GM12878 (cell line): ENCODE data around the gene TYSND1. TPM values are rescaled to one million over a fixed set of nuclear protein-coding genes. Genes with fewer than 3 reads are reported as not detected.

Experiments used
- ATAC-seq: fragments of 200-7000 bp; cut with Tn5 transposase; 3 replicates; pipeline ENCODE4 v1.9.1; 2020; ENCODE audit warnings: mild to moderate bottlenecking, moderate library complexity
- BruUV-seq: library from RNA; stranded (reverse); fragments of 400-500 nt; replicated peaks from 2 replicates; lab custom pipeline; 2021; lab: Mats Ljungman, UMichigan
- CTCF ChIA-PET: fragments of 300-600 bp; sonication (Branson Sonifier 250); formaldehyde crosslinking; extraction: SDS; loops from one replicate; lab custom pipeline; 2021; ENCODE audit warnings: inconsistent platforms; lab: Yijun Ruan, JAX
- POLR2A ChIA-PET: fragments of 350-600 bp; formaldehyde crosslinking; extraction: SDS; loops from one replicate; lab custom pipeline; 2021; ENCODE audit warnings: inconsistent platforms; lab: Charles Lee
- RAD21 ChIA-PET: fragments of 300-600 bp; sonication (Branson Sonifier 250); formaldehyde crosslinking; loops from one replicate; lab custom pipeline; 2023; ENCODE audit warnings: antibody characterized with exemption; ENCODE audit not compliant: unreplicated experiment; lab: Charles Lee
- SMC1A ChIA-PET: fragments of 300-600 bp; sonication (Branson Sonifier 250); formaldehyde crosslinking; loops from one replicate; lab custom pipeline; 2023; ENCODE audit not compliant: unreplicated experiment, uncharacterized antibody; lab: Charles Lee
- DNase-seq: peaks from one replicate; pipeline ENCODE4 v3.0.0-alpha.2; 2011; ENCODE audit warnings: low read depth, low spot score
- FAIRE-seq: peaks from 3 replicates; lab custom pipeline; 2011; peaks lifted over from hg19 to GRCh38; lab: Jason Lieb, UNC
- H2AFZ ChIP-seq: 2 replicates; pipeline ENCODE4 v1.6.0; 2011; ENCODE audit warnings: low read depth, low read length, control low read depth; ENCODE audit not compliant: control insufficient read depth
- H3K27ac ChIP-seq: 2 replicates; pipeline ENCODE4 v1.5.1; 2011; ENCODE audit warnings: control low read depth; ENCODE audit not compliant: control insufficient read depth, insufficient read depth
- H3K27me3 ChIP-seq, 2 experiments: replicated peaks in 1 of 2; 2 replicates each; pipeline versions ENCODE4 v1.6.0 to v1.6.1; 2011; ENCODE audit warnings: low read length in 1 of 2; ENCODE audit not compliant: control insufficient read depth in 2 of 2, insufficient read depth in 2 of 2
- H3K36me3 ChIP-seq, 2 experiments: 2 replicates each; pipeline ENCODE4 v1.5.1; 2011; ENCODE audit warnings: low read length in 1 of 2; ENCODE audit not compliant: control insufficient read depth in 2 of 2, insufficient read depth in 2 of 2
- H3K4me1 ChIP-seq: 2 replicates; pipeline ENCODE4 v1.6.1; 2011; ENCODE audit warnings: mild to moderate bottlenecking, low read length, moderate library complexity, mixed read lengths; ENCODE audit not compliant: control insufficient read depth, insufficient read depth
- H3K4me2 ChIP-seq: 2 replicates; pipeline ENCODE4 v1.6.0; 2011; ENCODE audit warnings: control low read depth; ENCODE audit not compliant: control insufficient read depth, insufficient read depth
- H3K4me3 ChIP-seq: fragments of 200-600 bp; sonication (generic); 2 replicates; pipeline ENCODE4 v1.5.1; 2016
- H3K79me2 ChIP-seq: 2 replicates; pipeline ENCODE4 v1.6.0; 2011; ENCODE audit warnings: low read length; ENCODE audit not compliant: control insufficient read depth, insufficient read depth
- H3K9ac ChIP-seq: 2 replicates; pipeline ENCODE4 v1.8.0; 2011; ENCODE audit warnings: low read length, control low read depth, mixed read lengths; ENCODE audit not compliant: control insufficient read depth, insufficient read depth
- H3K9me3 ChIP-seq: replicated peaks from 3 replicates; pipeline ENCODE4 v1.5.1; 2011; ENCODE audit warnings: mild to moderate bottlenecking, low read length; ENCODE audit not compliant: control insufficient read depth, insufficient read depth
- H4K20me1 ChIP-seq: 2 replicates; pipeline ENCODE4 v1.6.0; 2011; ENCODE audit not compliant: control insufficient read depth, insufficient read depth
- BCL11A ChIP-seq: IDR thresholded peaks from 2 replicates; pipeline ENCODE4 v1.6.1; 2011; ENCODE audit warnings: low read depth, low read length
- CHD1 ChIP-seq: IDR thresholded peaks from 2 replicates; pipeline ENCODE4 v1.6.1; 2012; ENCODE audit warnings: low read depth, low read length, improper control_type of control experiment
- CREM ChIP-seq: IDR thresholded peaks from 2 replicates; pipeline ENCODE4 v1.6.1; 2014; ENCODE audit warnings: antibody characterized with exemption, low read depth
- HCFC1 ChIP-seq: fragments of 150-350 bp; IDR thresholded peaks from 2 replicates; pipeline ENCODE4 v1.6.1; 2014; ENCODE audit warnings: low read length
- NFIC ChIP-seq: IDR thresholded peaks from 2 replicates; pipeline ENCODE4 v1.6.1; 2012; ENCODE audit warnings: low read depth, mild to moderate bottlenecking, inconsistent platforms, low read length, moderate library complexity
- POLR2AphosphoS2 ChIP-seq: IDR thresholded peaks from 2 replicates; pipeline ENCODE4 v1.6.1; 2011; ENCODE audit warnings: low read depth, mild to moderate bottlenecking, low read length, improper control_type of control experiment, moderate library complexity
- SIN3A ChIP-seq: IDR thresholded peaks from 2 replicates; pipeline ENCODE4 v1.6.1; 2012; ENCODE audit warnings: low read depth, low read length, improper control_type of control experiment
- SUPT20H ChIP-seq: IDR thresholded peaks from 2 replicates; pipeline ENCODE4 v1.6.1; 2011; ENCODE audit warnings: low read depth, mild to moderate bottlenecking, low read length, moderate library complexity, borderline replicate concordance; ENCODE audit not compliant: control insufficient read depth
- TCF7 ChIP-seq: IDR thresholded peaks from 2 replicates; pipeline ENCODE4 v1.6.1; 2014; ENCODE audit warnings: antibody characterized with exemption, borderline replicate concordance
- WGBS: methylation state at CpG from one replicate; pipeline ENCODE4 v1.1.6; 2016; ENCODE audit warnings: low lambda C conversion rate; ENCODE audit not compliant: insufficient replicate concordance, insufficient coverage; ENCODE audit errors: missing lambda C conversion rate; 5-methylcytosine and 5-hydroxymethylcytosine counted together
- in situ Hi-C: fragments of 300-500 bp; cut with MboI; formaldehyde crosslinking; loops from 9 replicates; pipeline ENCODE4 v1.14.3; 2018; ENCODE audit warnings: mixed read lengths
- intact Hi-C: fragments of 100-400 bp; cut with micrococcal nuclease; formaldehyde crosslinking; loops from one replicate; pipeline ENCODE4 v1.14.2; 2022; ENCODE audit not compliant: unreplicated experiment
- polyA plus RNA-seq, 11 experiments: library from polyadenylated mRNA; depleted of rRNA in 4 of 11; unstranded in 6 of 11; stranded (reverse) in 5 of 11; fragments of >200 nt; fragmentation: Nextera tagmentation in 4 of 11; fragmentation: Illumina TruSeq in 1 of 11; extraction: Ambion mirVana in 4 of 11; extraction: Trizol in 1 of 11; gene quantifications; 1 replicate in 1 of 11; 2 replicates in 10 of 11; pipeline versions ENCODE4 v1.2.1 to v1.2.3, GENCODE V29; 2011 to 2016; ENCODE audit warnings: inconsistent platforms in 2 of 11, missing spikeins in 2 of 11, low read depth in 1 of 11
- total RNA-seq, 4 experiments: library from RNA; depleted of rRNA in 3 of 4; stranded (reverse); fragments of >200 nt in 3 of 4; fragmentation: Illumina TruSeq in 1 of 4; extraction: Trizol in 1 of 4; gene quantifications; 2 replicates each; pipeline versions ENCODE4 v1.2.1 to v1.2.3, GENCODE V29; 2013 to 2021
- TF ChIP-seq, protein P1 (sequence below): IDR thresholded peaks from 2 replicates; pipeline ENCODE4 v1.6.1; 2012; ENCODE audit warnings: improper control_type of control experiment, low read depth, low read length; ENCODE audit not compliant: insufficient replicate concordance
- TF ChIP-seq, protein P2 (sequence below): IDR thresholded peaks from 2 replicates; pipeline ENCODE4 v1.6.1; 2012; ENCODE audit warnings: low read depth, low read length, improper control_type of control experiment
- TF ChIP-seq, protein P3 (sequence below): fragments of 450-650 bp; IDR thresholded peaks from 2 replicates; pipeline ENCODE4 v1.6.1; 2018; ENCODE audit warnings: borderline replicate concordance, mild to moderate bottlenecking; ENCODE audit not compliant: partially characterized antibody
- TF ChIP-seq, protein P4 (sequence below): fragments of 450-650 bp; IDR thresholded peaks from 2 replicates; pipeline ENCODE4 v1.6.1; 2017; ENCODE audit warnings: mild to moderate bottlenecking, low read depth, inconsistent platforms; ENCODE audit not compliant: poor library complexity, severe bottlenecking

Gene TYSND1
- total and polyA plus RNA-seq, 10 of the 15 experiments (the other 5 are each of a cell fraction or from before 2014, with no cell fraction given), result 1.9 to 21.4 (median 12.0) TPM

DNA sequence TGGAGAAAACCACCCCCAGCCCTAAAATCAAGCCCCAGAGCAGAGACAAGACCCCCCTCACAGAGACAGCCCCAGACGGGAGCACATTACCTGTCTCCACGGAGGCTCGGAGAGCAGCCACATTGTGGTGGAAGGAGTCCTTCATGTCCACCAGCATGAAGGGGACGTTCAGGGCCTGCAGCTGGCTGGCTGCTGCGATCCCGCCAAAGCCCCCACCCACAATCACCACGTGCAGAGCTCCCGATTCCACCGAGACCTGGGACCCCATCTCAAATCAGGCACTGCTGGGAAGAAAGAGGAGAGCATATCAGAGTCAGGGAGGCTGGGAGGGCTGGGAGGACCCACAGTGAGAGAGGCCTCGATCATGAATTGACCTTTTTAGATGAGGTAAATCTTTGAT lies 22.7 kb downstream of the TYSND1 start:
- ChIA-PET POLR2A (interaction anchor here (0.9 kb wide), 1 partner anchor 14 kb away, joined by 3 read pairs; no protein-coding TSS in a partner anchor), RAD21 (interaction anchor here (2.0 kb wide), 1 partner anchor 22 kb away, joined by 4 read pairs; the partner anchor contains the start of gene TYSND1), SMC1A (interaction anchor here (1.6 kb wide), 1 partner anchor 22 kb away, joined by 4 read pairs; the partner anchor contains the start of gene TYSND1), CTCF (no interaction called here)
- no peak for FAIRE-seq
- Histone ChIP-seq H3K9ac (no peak overlapping the region), H3K79me2 (peaks cover 2% of the 10 kb centered on the region; the same call in 1 of the 2 replicates), H3K27me3 (no peaks in the 10 kb centered on the region), H3K36me3 (peaks cover 6 to 7% of the 10 kb centered on the region in 2 experiments; a peak in 3 of 4 replicates), H3K4me3 (no peak overlapping the region), H3K4me1 (peaks cover 9% of the 10 kb centered on the region), H3K27ac (no peak overlapping the region), H3K4me2 (no peak overlapping the region), H4K20me1 (no peaks in the 10 kb centered on the region), H2AFZ (no peak overlapping the region), H3K9me3 (no peaks in the 10 kb centered on the region)
- no peak for DNase-seq
- no TSS peak for BruUV-seq
- in situ Hi-C loops (no loop called here), intact Hi-C loops (no loop called here)
- no peak for ATAC-seq
- 95% methylated on average over 10 of the region's 10 CpGs for WGBS
- TF ChIP-seq POLR2AphosphoS2 (no peak), NFIC (no peak), HCFC1 (no peak), SUPT20H (no peak), CREM (no peak), TCF7 (no peak), SIN3A (no peak), BCL11A (no peak), CHD1 (no peak)
- TF ChIP-seq, protein P1, sequence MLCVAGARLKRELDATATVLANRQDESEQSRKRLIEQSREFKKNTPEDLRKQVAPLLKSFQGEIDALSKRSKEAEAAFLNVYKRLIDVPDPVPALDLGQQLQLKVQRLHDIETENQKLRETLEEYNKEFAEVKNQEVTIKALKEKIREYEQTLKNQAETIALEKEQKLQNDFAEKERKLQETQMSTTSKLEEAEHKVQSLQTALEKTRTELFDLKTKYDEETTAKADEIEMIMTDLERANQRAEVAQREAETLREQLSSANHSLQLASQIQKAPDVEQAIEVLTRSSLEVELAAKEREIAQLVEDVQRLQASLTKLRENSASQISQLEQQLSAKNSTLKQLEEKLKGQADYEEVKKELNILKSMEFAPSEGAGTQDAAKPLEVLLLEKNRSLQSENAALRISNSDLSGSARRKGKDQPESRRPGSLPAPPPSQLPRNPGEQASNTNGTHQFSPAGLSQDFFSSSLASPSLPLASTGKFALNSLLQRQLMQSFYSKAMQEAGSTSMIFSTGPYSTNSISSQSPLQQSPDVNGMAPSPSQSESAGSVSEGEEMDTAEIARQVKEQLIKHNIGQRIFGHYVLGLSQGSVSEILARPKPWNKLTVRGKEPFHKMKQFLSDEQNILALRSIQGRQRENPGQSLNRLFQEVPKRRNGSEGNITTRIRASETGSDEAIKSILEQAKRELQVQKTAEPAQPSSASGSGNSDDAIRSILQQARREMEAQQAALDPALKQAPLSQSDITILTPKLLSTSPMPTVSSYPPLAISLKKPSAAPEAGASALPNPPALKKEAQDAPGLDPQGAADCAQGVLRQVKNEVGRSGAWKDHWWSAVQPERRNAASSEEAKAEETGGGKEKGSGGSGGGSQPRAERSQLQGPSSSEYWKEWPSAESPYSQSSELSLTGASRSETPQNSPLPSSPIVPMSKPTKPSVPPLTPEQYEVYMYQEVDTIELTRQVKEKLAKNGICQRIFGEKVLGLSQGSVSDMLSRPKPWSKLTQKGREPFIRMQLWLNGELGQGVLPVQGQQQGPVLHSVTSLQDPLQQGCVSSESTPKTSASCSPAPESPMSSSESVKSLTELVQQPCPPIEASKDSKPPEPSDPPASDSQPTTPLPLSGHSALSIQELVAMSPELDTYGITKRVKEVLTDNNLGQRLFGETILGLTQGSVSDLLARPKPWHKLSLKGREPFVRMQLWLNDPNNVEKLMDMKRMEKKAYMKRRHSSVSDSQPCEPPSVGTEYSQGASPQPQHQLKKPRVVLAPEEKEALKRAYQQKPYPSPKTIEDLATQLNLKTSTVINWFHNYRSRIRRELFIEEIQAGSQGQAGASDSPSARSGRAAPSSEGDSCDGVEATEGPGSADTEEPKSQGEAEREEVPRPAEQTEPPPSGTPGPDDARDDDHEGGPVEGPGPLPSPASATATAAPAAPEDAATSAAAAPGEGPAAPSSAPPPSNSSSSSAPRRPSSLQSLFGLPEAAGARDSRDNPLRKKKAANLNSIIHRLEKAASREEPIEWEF, result no peak
- TF ChIP-seq, protein P2, sequence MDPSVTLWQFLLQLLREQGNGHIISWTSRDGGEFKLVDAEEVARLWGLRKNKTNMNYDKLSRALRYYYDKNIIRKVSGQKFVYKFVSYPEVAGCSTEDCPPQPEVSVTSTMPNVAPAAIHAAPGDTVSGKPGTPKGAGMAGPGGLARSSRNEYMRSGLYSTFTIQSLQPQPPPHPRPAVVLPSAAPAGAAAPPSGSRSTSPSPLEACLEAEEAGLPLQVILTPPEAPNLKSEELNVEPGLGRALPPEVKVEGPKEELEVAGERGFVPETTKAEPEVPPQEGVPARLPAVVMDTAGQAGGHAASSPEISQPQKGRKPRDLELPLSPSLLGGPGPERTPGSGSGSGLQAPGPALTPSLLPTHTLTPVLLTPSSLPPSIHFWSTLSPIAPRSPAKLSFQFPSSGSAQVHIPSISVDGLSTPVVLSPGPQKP, result no peak
- TF ChIP-seq, protein P3, sequence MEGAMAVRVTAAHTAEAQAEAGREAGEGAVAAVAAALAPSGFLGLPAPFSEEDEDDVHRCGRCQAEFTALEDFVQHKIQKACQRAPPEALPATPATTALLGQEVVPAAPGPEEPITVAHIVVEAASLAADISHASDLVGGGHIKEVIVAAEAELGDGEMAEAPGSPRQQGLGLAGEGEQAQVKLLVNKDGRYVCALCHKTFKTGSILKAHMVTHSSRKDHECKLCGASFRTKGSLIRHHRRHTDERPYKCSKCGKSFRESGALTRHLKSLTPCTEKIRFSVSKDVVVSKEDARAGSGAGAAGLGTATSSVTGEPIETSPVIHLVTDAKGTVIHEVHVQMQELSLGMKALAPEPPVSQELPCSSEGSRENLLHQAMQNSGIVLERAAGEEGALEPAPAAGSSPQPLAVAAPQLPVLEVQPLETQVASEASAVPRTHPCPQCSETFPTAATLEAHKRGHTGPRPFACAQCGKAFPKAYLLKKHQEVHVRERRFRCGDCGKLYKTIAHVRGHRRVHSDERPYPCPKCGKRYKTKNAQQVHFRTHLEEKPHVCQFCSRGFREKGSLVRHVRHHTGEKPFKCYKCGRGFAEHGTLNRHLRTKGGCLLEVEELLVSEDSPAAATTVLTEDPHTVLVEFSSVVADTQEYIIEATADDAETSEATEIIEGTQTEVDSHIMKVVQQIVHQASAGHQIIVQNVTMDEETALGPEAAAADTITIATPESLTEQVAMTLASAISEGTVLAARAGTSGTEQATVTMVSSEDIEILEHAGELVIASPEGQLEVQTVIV, result no peak
- TF ChIP-seq, protein P4, sequence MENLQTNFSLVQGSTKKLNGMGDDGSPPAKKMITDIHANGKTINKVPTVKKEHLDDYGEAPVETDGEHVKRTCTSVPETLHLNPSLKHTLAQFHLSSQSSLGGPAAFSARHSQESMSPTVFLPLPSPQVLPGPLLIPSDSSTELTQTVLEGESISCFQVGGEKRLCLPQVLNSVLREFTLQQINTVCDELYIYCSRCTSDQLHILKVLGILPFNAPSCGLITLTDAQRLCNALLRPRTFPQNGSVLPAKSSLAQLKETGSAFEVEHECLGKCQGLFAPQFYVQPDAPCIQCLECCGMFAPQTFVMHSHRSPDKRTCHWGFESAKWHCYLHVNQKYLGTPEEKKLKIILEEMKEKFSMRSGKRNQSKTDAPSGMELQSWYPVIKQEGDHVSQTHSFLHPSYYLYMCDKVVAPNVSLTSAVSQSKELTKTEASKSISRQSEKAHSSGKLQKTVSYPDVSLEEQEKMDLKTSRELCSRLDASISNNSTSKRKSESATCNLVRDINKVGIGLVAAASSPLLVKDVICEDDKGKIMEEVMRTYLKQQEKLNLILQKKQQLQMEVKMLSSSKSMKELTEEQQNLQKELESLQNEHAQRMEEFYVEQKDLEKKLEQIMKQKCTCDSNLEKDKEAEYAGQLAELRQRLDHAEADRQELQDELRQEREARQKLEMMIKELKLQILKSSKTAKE, result no peak
